ENCODE measurements around the gene STK32A.

Gene STK32A

DNA sequence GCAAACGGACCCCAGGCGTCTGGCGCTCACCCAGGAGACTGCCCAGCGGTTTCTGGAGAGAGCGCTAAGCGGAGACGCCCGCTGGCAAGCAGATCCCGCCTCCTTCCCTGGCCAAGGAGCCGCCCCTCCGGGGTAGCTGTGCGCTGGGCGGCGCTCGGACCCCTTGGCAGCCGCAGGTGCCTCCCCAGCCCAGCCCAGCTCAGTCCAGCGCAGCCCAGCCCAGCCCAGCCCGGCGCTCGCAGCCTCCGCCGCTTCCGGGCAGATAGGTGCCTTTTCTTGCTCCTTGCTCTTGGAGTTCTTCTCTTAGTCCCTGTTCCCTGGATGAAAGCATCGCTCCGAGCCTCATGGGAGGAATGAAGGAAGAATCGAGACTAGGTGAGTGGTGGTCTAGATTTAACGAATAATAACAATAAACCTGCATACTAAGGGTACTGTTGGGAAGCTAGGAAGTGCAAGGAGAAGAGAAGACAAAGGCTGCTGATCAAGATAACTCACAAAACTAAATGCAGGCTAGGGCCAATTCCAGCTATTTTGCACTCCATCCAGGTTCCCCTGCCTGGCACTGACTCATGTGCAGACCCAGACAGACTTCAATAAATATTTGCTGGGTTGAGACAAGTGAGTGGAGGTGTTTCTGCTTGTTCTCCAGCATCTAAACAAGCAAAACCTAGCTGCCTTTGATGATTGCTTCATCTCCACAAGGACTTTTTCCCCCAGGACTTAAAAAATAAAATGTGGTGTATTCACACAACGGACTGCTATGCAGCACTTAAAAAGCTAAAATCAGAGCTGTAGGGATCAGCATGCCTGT, at the start of gene STK32A:
STK32A (plus strand) TSS at position 202 of the 811 bp plus-strand sequence. CDS start 4,609 bp downstream, outside the sequence.
- H3K4me3 ChIP-seq (ENCODE audit: low read depth, low read length): no peak within 1 kb of the TSS
- DNase-seq (ENCODE audit: low read depth): no peak

GRCh38 chr5:147187099-147187540, 47.7 kb upstream of the STK32A start:
- no peak for DNase-seq (ENCODE audit: low read depth)
- TF ChIP-seq MYC (IDR thresholded peaks at IDR 0.05; ENCODE audit: low read depth, low read length) (no peak), POLR2A (IDR thresholded peaks at IDR 0.05; ENCODE audit: extremely low read depth, insufficient read length) (no peak), CTCF (IDR thresholded peaks at IDR 0.05; ENCODE audit: low read depth, low read length) (no peak)
- TF ChIP-seq, protein P1, sequence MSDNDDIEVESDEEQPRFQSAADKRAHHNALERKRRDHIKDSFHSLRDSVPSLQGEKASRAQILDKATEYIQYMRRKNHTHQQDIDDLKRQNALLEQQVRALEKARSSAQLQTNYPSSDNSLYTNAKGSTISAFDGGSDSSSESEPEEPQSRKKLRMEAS (IDR thresholded peaks at IDR 0.05; ENCODE audit: low read depth, low read length): no peak
- no peak overlapping the region for H3K4me3 ChIP-seq (ENCODE audit: low read depth, low read length)

More for the DNA sequence above, at the start of gene STK32A:
- TF ChIP-seq MYC (IDR thresholded peaks at IDR 0.05; ENCODE audit: low read depth, low read length) (no peak), POLR2A (IDR thresholded peaks at IDR 0.05; ENCODE audit: extremely low read depth, insufficient read length) (no peak), CTCF (IDR thresholded peaks at IDR 0.05; ENCODE audit: low read depth, low read length) (no peak)
- TF ChIP-seq, protein P1 (IDR thresholded peaks at IDR 0.05; ENCODE audit: low read depth, low read length): no peak

- no peak overlapping the region for H3K4me3 ChIP-seq (ENCODE audit: low read depth, low read length)
- DNase-seq (ENCODE audit: low read depth): peak; percentile 61
- no peak for TF ChIP-seq MYC (IDR thresholded peaks at IDR 0.05; ENCODE audit: low read depth, low read length)
- peak; percentile 60 for TF ChIP-seq CTCF (IDR thresholded peaks at IDR 0.05; ENCODE audit: low read depth, low read length)
These were observed 46.4 kb upstream of the STK32A start for GRCh38 chr5:147188200-147189108.

GRCh38 chr5:147189109-147189424, 45.8 kb upstream of the STK32A start:
- no peak for DNase-seq (ENCODE audit: low read depth)
- no peak overlapping the region for H3K4me3 ChIP-seq (ENCODE audit: low read depth, low read length)

GRCh38 chr5:147190331-147190730, 44.5 kb upstream of the STK32A start:
- TF ChIP-seq CTCF (IDR thresholded peaks at IDR 0.05; ENCODE audit: low read depth, low read length) (no peak), MYC (IDR thresholded peaks at IDR 0.05; ENCODE audit: low read depth, low read length) (no peak), POLR2A (IDR thresholded peaks at IDR 0.05; ENCODE audit: extremely low read depth, insufficient read length) (no peak)
- TF ChIP-seq, protein P1 (IDR thresholded peaks at IDR 0.05; ENCODE audit: low read depth, low read length): no peak
- no peak for DNase-seq (ENCODE audit: low read depth)
- no peak overlapping the region for H3K4me3 ChIP-seq (ENCODE audit: low read depth, low read length)

More at GRCh38 chr5:147189109-147189424, 45.8 kb upstream of the STK32A start:
- no peak for TF ChIP-seq POLR2A (IDR thresholded peaks at IDR 0.05; ENCODE audit: extremely low read depth, insufficient read length)
- TF ChIP-seq, protein P1 (IDR thresholded peaks at IDR 0.05; ENCODE audit: low read depth, low read length): no peak
- no peak for TF ChIP-seq CTCF (IDR thresholded peaks at IDR 0.05; ENCODE audit: low read depth, low read length)
- TF ChIP-seq MYC (IDR thresholded peaks at IDR 0.05; ENCODE audit: low read depth, low read length): no peak

Measured in NB4 (cell line).